Adipocyte (in vitro differentiated cells): ENCODE measurements around the gene THBS2.
"Not testable (repeated sequence)": the region's sequence is repeated elsewhere in the genome, so short reads cannot be mapped to it uniquely, and the experiment has no call there.

Source experiments
- DNase-seq: peaks from one replicate; pipeline ENCODE4 v3.0.0-alpha.2; 2015; ENCODE audit warnings: low read depth
- H3K27me3 ChIP-seq: replicated peaks from 2 replicates; pipeline ENCODE4 v1.7.0; 2013; ENCODE audit warnings: mild to moderate bottlenecking, low read length, moderate library complexity; ENCODE audit not compliant: control insufficient read depth, insufficient read depth
- H3K36me3 ChIP-seq: 2 replicates; pipeline ENCODE4 v1.7.0; 2013; ENCODE audit warnings: low read length, mild to moderate bottlenecking, moderate library complexity; ENCODE audit not compliant: control insufficient read depth, insufficient read depth, severe bottlenecking
- H3K4me1 ChIP-seq: 2 replicates; pipeline ENCODE4 v1.7.0; 2013; ENCODE audit warnings: mild to moderate bottlenecking, low read length, moderate library complexity; ENCODE audit not compliant: control insufficient read depth, insufficient read depth
- H3K4me3 ChIP-seq: 2 replicates; pipeline ENCODE4 v1.7.0; 2013; ENCODE audit warnings: mild to moderate bottlenecking, low read length, moderate library complexity
- H3K9ac ChIP-seq: 2 replicates; pipeline ENCODE4 v1.7.0; 2013; ENCODE audit warnings: mild to moderate bottlenecking, low read length, moderate library complexity
- H3K9me3 ChIP-seq: 2 replicates; pipeline ENCODE4 v1.7.0; 2013; ENCODE audit warnings: mild to moderate bottlenecking, low read length, moderate library complexity; ENCODE audit not compliant: control insufficient read depth

THBS2 gene

DNA sequence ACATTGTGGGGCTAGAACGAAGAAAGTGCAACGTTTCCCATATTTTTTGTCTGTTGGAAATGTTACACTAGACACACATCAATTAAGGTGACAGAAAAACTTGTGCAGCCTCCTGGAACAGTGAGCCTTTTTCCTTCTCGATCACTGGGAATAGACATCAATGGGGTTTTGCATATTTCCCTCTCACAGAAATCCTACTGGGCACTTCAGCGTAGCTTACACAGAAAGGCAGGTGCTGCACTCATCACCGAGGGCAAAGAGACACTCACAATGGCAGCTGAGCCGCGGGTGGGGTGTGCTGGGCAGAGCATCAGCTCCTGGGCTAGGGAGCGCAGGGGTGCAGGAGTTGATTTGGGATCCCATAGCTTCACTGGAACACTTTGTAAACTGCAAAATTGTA is 64.5 kb downstream of the THBS2 start:
- Histone ChIP-seq H3K9ac (peak overlapping the region; percentile 70), H3K9me3 (no peaks in the 10 kb centered on the region), H3K36me3 (no peaks in the 10 kb centered on the region), H3K4me1 (peaks cover 26% of the 10 kb centered on the region), H3K4me3 (no peak overlapping the region), H3K27me3 (no peaks in the 10 kb centered on the region)
- no peak for DNase-seq

GRCh38 chr6:169188475-169188874 is 65.2 kb downstream of the THBS2 start:
- no peaks in the 10 kb centered on the region for H3K36me3 ChIP-seq
- H3K27me3 ChIP-seq, result no peaks in the 10 kb centered on the region
- H3K4me3 ChIP-seq, result no peak overlapping the region
- H3K4me1 ChIP-seq, result peaks cover 26% of the 10 kb centered on the region
- no peaks in the 10 kb centered on the region for H3K9me3 ChIP-seq
- no peak overlapping the region for H3K9ac ChIP-seq
- DNase-seq, result peak; percentile 58

DNA sequence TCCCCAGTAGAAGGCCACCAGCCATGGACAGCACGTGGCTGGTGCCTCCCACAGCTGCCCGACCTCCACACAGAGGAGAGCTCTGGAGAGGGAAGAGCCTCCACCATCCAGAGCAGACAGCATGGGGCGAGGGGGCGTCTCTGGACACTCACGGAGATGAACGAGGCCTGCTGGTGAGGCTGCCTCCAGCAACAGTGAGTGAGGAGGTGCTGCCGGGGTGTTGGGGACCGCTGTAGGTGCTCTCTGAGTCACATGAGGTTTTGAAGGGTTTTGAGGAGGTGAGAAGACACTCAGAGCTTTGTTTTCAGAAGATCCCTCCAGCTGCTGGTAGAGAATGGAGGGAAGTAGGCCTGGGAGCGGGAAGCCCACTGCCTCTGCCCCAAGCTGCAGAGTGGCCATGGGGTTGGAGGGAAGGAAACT is 65.6 kb downstream of the THBS2 start:
- Histone ChIP-seq H3K36me3 (no peaks in the 10 kb centered on the region), H3K9me3 (no peaks in the 10 kb centered on the region), H3K4me3 (no peak overlapping the region), H3K4me1 (peaks cover 26% of the 10 kb centered on the region), H3K27me3 (no peaks in the 10 kb centered on the region), H3K9ac (no peak overlapping the region)
- DNase-seq, result no peak

DNA sequence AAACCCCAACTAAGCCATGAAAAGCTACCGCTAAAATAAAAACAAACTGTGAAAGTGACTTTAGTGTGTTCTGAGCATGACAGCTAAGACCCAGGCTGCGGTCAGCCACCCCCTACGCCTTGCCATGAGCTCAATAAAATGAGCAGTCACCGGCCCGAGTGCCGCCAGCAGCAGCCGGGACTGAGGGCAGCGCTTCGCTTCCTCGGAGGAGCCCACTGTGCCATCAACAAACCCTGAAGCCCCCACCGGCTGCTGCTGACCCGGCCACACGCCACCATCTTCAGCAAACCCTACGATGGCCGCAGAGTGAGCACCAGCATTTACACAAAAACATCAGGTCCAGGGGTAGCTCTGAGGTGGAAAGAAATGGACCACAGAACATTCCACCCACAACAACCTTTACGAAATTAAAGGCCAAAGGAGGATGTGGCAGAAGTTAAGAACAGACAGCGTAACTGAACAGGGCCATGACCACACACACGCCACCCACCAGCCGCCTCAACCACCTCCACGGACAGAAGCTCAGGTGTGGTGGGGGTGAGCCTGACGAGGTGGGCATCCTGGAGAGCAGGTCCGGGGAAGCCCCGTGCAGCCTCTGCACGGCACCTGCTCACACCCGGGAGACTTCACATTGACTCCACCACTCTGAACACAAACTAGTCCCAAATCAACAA is 67.0 kb downstream of the THBS2 start:
- Histone ChIP-seq H3K4me3 (no peak overlapping the region), H3K4me1 (peaks cover 25% of the 10 kb centered on the region), H3K27me3 (no peaks in the 10 kb centered on the region), H3K9me3 (no peaks in the 10 kb centered on the region), H3K36me3 (no peaks in the 10 kb centered on the region), H3K9ac (no peak overlapping the region)
- DNase-seq, result no peak

- Histone ChIP-seq H3K9me3 (no peaks in the 10 kb centered on the region), H3K9ac (no peak overlapping the region), H3K36me3 (no peaks in the 10 kb centered on the region), H3K4me3 (no peak overlapping the region), H3K27me3 (no peaks in the 10 kb centered on the region), H3K4me1 (peaks cover 17% of the 10 kb centered on the region)
- no peak for DNase-seq
Observed at GRCh38 chr6:169185692-169186485, 67.8 kb downstream of the THBS2 start.

- H3K9me3 ChIP-seq, result no peaks in the 10 kb centered on the region
- H3K9ac ChIP-seq, result no peak overlapping the region
- peaks cover 11% of the 10 kb centered on the region for H3K4me1 ChIP-seq
- H3K36me3 ChIP-seq, result no peaks in the 10 kb centered on the region
- H3K27me3 ChIP-seq, result no peaks in the 10 kb centered on the region
- DNase-seq, result no peak
- H3K4me3 ChIP-seq, result no peak overlapping the region
Observed at GRCh38 chr6:169185011-169185521, 68.6 kb downstream of the THBS2 start.

DNA sequence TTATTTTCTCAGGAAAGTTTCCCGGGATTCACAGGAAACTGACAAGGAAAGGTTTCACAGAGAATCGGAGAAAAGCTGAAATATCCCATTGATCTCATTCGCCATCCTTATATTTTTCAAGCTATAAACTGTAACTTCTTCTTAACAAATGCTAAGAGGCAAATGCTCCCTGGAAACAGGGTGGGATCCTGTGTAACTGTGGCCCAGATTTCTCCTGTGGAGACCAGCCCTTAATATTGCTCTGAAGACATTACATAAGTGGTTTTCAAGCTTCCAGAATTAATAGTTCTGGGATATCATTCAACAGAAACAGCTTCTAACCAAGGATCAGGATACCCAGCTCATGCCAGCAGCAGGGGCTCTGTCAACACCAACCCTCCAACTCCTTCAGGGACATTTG is 69.2 kb downstream of the THBS2 start:
- Histone ChIP-seq H3K4me1 (peaks cover 5% of the 10 kb centered on the region), H3K4me3 (no peak overlapping the region), H3K27me3 (no peaks in the 10 kb centered on the region), H3K36me3 (no peaks in the 10 kb centered on the region), H3K9me3 (no peaks in the 10 kb centered on the region), H3K9ac (no peak overlapping the region)
- no peak for DNase-seq

- Histone ChIP-seq H3K27me3 (no peaks in the 10 kb centered on the region), H3K4me3 (no peak overlapping the region), H3K9me3 (no peaks in the 10 kb centered on the region), H3K36me3 (no peaks in the 10 kb centered on the region), H3K9ac (no peak overlapping the region), H3K4me1 (no peaks in the 10 kb centered on the region)
- no peak for DNase-seq
Observed at GRCh38 chr6:169183233-169183632, 70.4 kb downstream of the THBS2 start.

GRCh38 chr6:169179831-169180230 is 73.8 kb downstream of the THBS2 start:
- not testable (repeated sequence) for H3K9ac ChIP-seq, H3K9me3 ChIP-seq, H3K4me1 ChIP-seq, H3K36me3 ChIP-seq, H3K27me3 ChIP-seq, DNase-seq, H3K4me3 ChIP-seq

DNA sequence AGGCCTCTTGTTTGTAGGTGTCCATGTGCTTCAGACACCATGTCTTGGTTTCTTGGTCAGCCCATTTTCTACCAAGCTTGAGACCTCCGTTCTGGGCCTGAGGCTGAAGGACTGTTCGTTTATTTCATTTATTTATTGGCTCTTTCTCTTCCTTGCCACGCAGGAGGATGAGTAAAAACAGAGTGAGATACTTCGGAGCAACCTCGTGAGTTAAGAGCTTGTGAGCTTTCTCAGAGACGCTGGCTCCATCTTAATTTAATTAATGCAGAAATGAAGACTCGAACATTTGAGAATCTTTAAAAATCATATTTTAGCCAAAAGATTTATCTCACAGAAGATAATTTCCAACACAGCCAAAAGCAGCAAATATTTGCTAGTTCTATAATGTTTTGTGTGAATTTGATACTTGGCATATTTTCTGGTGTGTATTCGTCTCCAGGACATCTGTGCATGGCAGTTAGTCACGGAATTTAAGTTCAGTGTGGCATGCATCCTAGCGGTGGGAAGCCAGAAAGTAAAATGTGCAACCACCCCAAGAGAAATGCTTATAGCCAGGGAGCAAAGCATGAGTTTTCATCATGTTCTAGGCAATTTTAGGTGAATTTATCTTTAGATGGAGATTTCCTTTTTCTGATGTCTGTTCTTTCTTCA is 76.0 kb downstream of the THBS2 start:
- Histone ChIP-seq H3K27me3 (no peaks in the 10 kb centered on the region), H3K36me3 (no peaks in the 10 kb centered on the region), H3K9me3 (no peaks in the 10 kb centered on the region), H3K4me1 (peaks cover under 1% of the 10 kb centered on the region), H3K4me3 (no peak overlapping the region), H3K9ac (no peak overlapping the region)
- DNase-seq, result peak; percentile 50

- no peak overlapping the region for H3K4me3 ChIP-seq
- H3K27me3 ChIP-seq, result no peaks in the 10 kb centered on the region
- no peak overlapping the region for H3K9ac ChIP-seq
- no peak for DNase-seq
- no peaks in the 10 kb centered on the region for H3K36me3 ChIP-seq
- H3K9me3 ChIP-seq, result no peaks in the 10 kb centered on the region
- H3K4me1 ChIP-seq, result peaks cover 7% of the 10 kb centered on the region
Observed at GRCh38 chr6:169176361-169176991, 77.2 kb downstream of the THBS2 start.
